A549 (cell line): ENCODE measurements around the gene ACAA1. TPM values are rescaled to one million over a fixed set of nuclear protein-coding genes. Genes with fewer than 3 reads are reported as not detected.
"Not testable (repeated sequence)": the region's sequence is repeated elsewhere in the genome, so short reads cannot be mapped to it uniquely, and the experiment has no call there.

Experiments used
- ATAC-seq, 2 experiments: fragments of 200-7000 bp in 1 of 2; fragments of >200 bp in 1 of 2; cut with Nextera tagmentation in 1 of 2; cut with Tn5 transposase in 1 of 2; 3 replicates each; pipeline versions ENCODE4 v1.8.0 to v1.9.1; 2018 to 2020; ENCODE audit warnings: mild to moderate bottlenecking in 1 of 2, moderate library complexity in 1 of 2
- CTCF ChIA-PET: fragments of 300-600 bp; sonication (Branson Sonifier 250); formaldehyde crosslinking; extraction: SDS; loops from one replicate; lab custom pipeline; 2021; ENCODE audit warnings: antibody characterized with exemption, inconsistent platforms; lab: Yijun Ruan, JAX
- POLR2A ChIA-PET: fragments of 350-600 bp; formaldehyde crosslinking; extraction: SDS; loops from one replicate; lab custom pipeline; 2021; ENCODE audit warnings: antibody characterized with exemption, inconsistent platforms; lab: Yijun Ruan, JAX
- DNase-seq, 2 experiments: peaks; one replicate each; pipeline versions ENCODE4 v3.0.0 to v3.0.0-alpha.2; 2011 to 2016; ENCODE audit warnings: low read depth in 1 of 2, low spot score in 1 of 2
- FAIRE-seq: peaks from 2 replicates; lab custom pipeline; 2011; peaks lifted over from hg19 to GRCh38; lab: Jason Lieb, UNC
- H3K27ac ChIP-seq, 2 experiments: fragments of >200 bp; sonication (Bioruptor Twin); formaldehyde crosslinking; 3 replicates each; pipeline ENCODE4 v1.5.1; 2016 to 2017
- H3K4me1 ChIP-seq: fragments of >200 bp; sonication (Bioruptor Twin); formaldehyde crosslinking; 3 replicates; pipeline ENCODE4 v1.6.1; 2016
- H3K4me2 ChIP-seq: fragments of >200 bp; sonication (Bioruptor Twin); formaldehyde crosslinking; 3 replicates; pipeline ENCODE4 v1.6.1; 2016
- H3K4me3 ChIP-seq: fragments of >200 bp; sonication (Bioruptor Twin); formaldehyde crosslinking; 3 replicates; pipeline ENCODE4 v1.5.1; 2016
- H3K9me3 ChIP-seq: fragments of >200 bp; sonication (Bioruptor Twin); formaldehyde crosslinking; 3 replicates; pipeline ENCODE4 v1.6.1; 2016
- CBX8 ChIP-seq: fragments of 200-600 bp; sonication (generic); IDR thresholded peaks from 2 replicates; pipeline ENCODE4 v1.6.1; 2016
- CHD4 ChIP-seq: fragments of 200-600 bp; sonication (generic); IDR thresholded peaks from 2 replicates; pipeline ENCODE4 v1.6.1; 2016; ENCODE audit warnings: antibody characterized with exemption, mild to moderate bottlenecking, borderline replicate concordance
- MAFK ChIP-seq: fragments of 450-650 bp; IDR thresholded peaks from 2 replicates; pipeline ENCODE4 v1.6.1; 2014; ENCODE audit not compliant: partially characterized antibody
- WGBS: methylation state at CpG from one replicate; pipeline ENCODE4 v1.1.6; 2017; ENCODE audit errors: missing lambda C conversion rate; 5-methylcytosine and 5-hydroxymethylcytosine counted together
- polyA plus RNA-seq, 4 experiments: library from polyadenylated mRNA; depleted of rRNA in 3 of 4; stranded (reverse); fragments of >200 nt; fragmentation: RNase III in 1 of 4; extraction: RNeasy Plus Mini Kit Qiagen cat#74134 plus additional on column Dnase treatment in 1 of 4; gene quantifications; 2 replicates in 3 of 4; 3 replicates in 1 of 4; pipeline ENCODE4 v1.2.3, GENCODE V29; 2011 to 2017
- small RNA-seq, 6 experiments: library from RNA; depleted of rRNA; stranded (forward); fragments of <200 nt; gene quantifications; one replicate each; pipeline ENCODE3, GENCODE V24; 2012

ACAA1 gene
- polyA plus RNA-seq, 2 of the 4 experiments (the other 2 are of a cell fraction): 36.8 to 53.2 TPM

GRCh38 chr3:38083871-38084333, 53.0 kb downstream of the ACAA1 start:
- no peak for TF ChIP-seq CBX8
- peak; percentile 26; the same call in 1 of the 2 replicates for TF ChIP-seq CHD4
- ChIA-PET CTCF (interaction anchor here (1.2 kb wide), 1 partner anchor 86 kb away, joined by 3 read pairs; no protein-coding TSS in a partner anchor), POLR2A (no interaction called here)
- no peak overlapping the region for H3K4me2 ChIP-seq
- H3K4me1 ChIP-seq: no peaks in the 10 kb centered on the region
- no peak for DNase-seq
- no peaks in the 10 kb centered on the region for H3K9me3 ChIP-seq
- no peak overlapping the region for H3K4me3 ChIP-seq
- no peak overlapping the region for H3K27ac ChIP-seq
- whole genome bisulfite sequencing: 80% methylated on average over 13 of the region's 13 CpGs
- FAIRE-seq: no peak
- no peak for ATAC-seq

GRCh38 chr3:38083254-38083653, 53.7 kb downstream of the ACAA1 start:
- H3K4me1 ChIP-seq, CTCF ChIA-PET, H3K27ac ChIP-seq, FAIRE-seq, POLR2A ChIA-PET, ATAC-seq, H3K4me3 ChIP-seq, DNase-seq, H3K9me3 ChIP-seq, H3K4me2 ChIP-seq: not testable (repeated sequence)
- WGBS: no CpG with 5 or more reads among the region's 1 CpG

GRCh38 chr3:38082296-38082695, 54.6 kb downstream of the ACAA1 start:
- POLR2A ChIA-PET, H3K4me2 ChIP-seq, H3K4me3 ChIP-seq, ATAC-seq, CTCF ChIA-PET, H3K27ac ChIP-seq, H3K4me1 ChIP-seq, FAIRE-seq, DNase-seq, H3K9me3 ChIP-seq: not testable (repeated sequence)
- 72% methylated on average over 9 of the region's 16 CpGs for WGBS

- H3K27ac ChIP-seq, FAIRE-seq, H3K4me3 ChIP-seq, H3K4me2 ChIP-seq, H3K4me1 ChIP-seq, H3K9me3 ChIP-seq, ATAC-seq, DNase-seq, POLR2A ChIA-PET: not testable (repeated sequence)
- CTCF ChIA-PET: interaction anchor here (0.6 kb wide), 1 partner anchor 171 kb away, joined by 4 read pairs; no protein-coding TSS in a partner anchor
- WGBS: 33% methylated on average over 3 of the region's 3 CpGs
- TF ChIP-seq MAFK: peak; percentile 4
Observed at GRCh38 chr3:38077073-38077472, 59.9 kb downstream of the ACAA1 start.

Small RNA genes lying within 50 kb of the gene (small RNA-seq; reads per million reads assigned to genes)
- gene RF00019: 0 reads per million in 6 experiments

Other genes with a start within 250 kb of the ACAA1 start
- 0.22 and 0.49 TPM in 2 replicates for gene VILL, start 146.3 kb downstream of the ACAA1 start, polyA plus RNA-seq (2011; rRNA removed)
- gene VILL, start 146.3 kb downstream of the ACAA1 start, polyA plus RNA-seq (2017; fragmentation: RNase III; extraction: RNeasy Plus Mini Kit Qiagen cat#74134 plus additional on column Dnase treatment): 0.04 to 0.08 TPM (median 0.05 TPM) in 3 replicates
- gene PLCD1, start 107.5 kb downstream of the ACAA1 start, polyA plus RNA-seq (2011; rRNA removed): 4.8 and 6.0 TPM in 2 replicates
- 3.7 to 5.3 TPM (median 3.9 TPM) in 3 replicates for gene PLCD1, start 107.5 kb downstream of the ACAA1 start, polyA plus RNA-seq (2017; fragmentation: RNase III; extraction: RNeasy Plus Mini Kit Qiagen cat#74134 plus additional on column Dnase treatment)
- gene DLEC1, start 97.9 kb downstream of the ACAA1 start, polyA plus RNA-seq (2011; rRNA removed): 0.10 and 0.13 TPM in 2 replicates
- 0.03 to 0.07 TPM in 2 of 3 replicates, not detected in the other for gene DLEC1, start 97.9 kb downstream of the ACAA1 start, polyA plus RNA-seq (2017; fragmentation: RNase III; extraction: RNeasy Plus Mini Kit Qiagen cat#74134 plus additional on column Dnase treatment)
- 16.8 and 34.1 TPM in 2 replicates for gene MYD88, start 1.5 kb upstream of the ACAA1 start, polyA plus RNA-seq (2011; rRNA removed)
- 20.8 to 24.7 TPM (median 22.3 TPM) in 3 replicates for gene MYD88, start 1.5 kb upstream of the ACAA1 start, polyA plus RNA-seq (2017; fragmentation: RNase III; extraction: RNeasy Plus Mini Kit Qiagen cat#74134 plus additional on column Dnase treatment)
- gene OXSR1, start 28.4 kb upstream of the ACAA1 start, polyA plus RNA-seq (2011; rRNA removed): 40.1 and 44.0 TPM in 2 replicates
- 28.0 to 30.2 TPM (median 28.8 TPM) in 3 replicates for gene OXSR1, start 28.4 kb upstream of the ACAA1 start, polyA plus RNA-seq (2017; fragmentation: RNase III; extraction: RNeasy Plus Mini Kit Qiagen cat#74134 plus additional on column Dnase treatment)
- gene SLC22A13, start 128.7 kb upstream of the ACAA1 start, polyA plus RNA-seq (2011; rRNA removed): 0.21 TPM in 1 of 2 replicates, not detected in the other
- 0.08 to 0.16 TPM (median 0.13 TPM) in 3 replicates for gene SLC22A13, start 128.7 kb upstream of the ACAA1 start, polyA plus RNA-seq (2017; fragmentation: RNase III; extraction: RNeasy Plus Mini Kit Qiagen cat#74134 plus additional on column Dnase treatment)
- gene SLC22A14, start 145.2 kb upstream of the ACAA1 start, polyA plus RNA-seq (2011; rRNA removed): 0.04 and 0.05 TPM in 2 replicates
- 0.11 TPM in 1 of 3 replicates, not detected in the others for gene SLC22A14, start 145.2 kb upstream of the ACAA1 start, polyA plus RNA-seq (2017; fragmentation: RNase III; extraction: RNeasy Plus Mini Kit Qiagen cat#74134 plus additional on column Dnase treatment)
- gene XYLB, start 209.7 kb upstream of the ACAA1 start, polyA plus RNA-seq (2011; rRNA removed): 5.4 and 6.6 TPM in 2 replicates
- 4.4 to 4.9 TPM (median 4.8 TPM) in 3 replicates for gene XYLB, start 209.7 kb upstream of the ACAA1 start, polyA plus RNA-seq (2017; fragmentation: RNase III; extraction: RNeasy Plus Mini Kit Qiagen cat#74134 plus additional on column Dnase treatment)